HCT116 (cell line): ENCODE measurements around the gene CELF4. TPM values are rescaled to one million over a fixed set of nuclear protein-coding genes. Genes with fewer than 3 reads are reported as not detected.

Experiments used
- ATAC-seq: fragments of 200-7000 bp; cut with Tn5 transposase; 2 replicates; pipeline ENCODE4 v1.9.1; 2020; ENCODE audit warnings: mild to moderate bottlenecking, moderate library complexity
- BruUV-seq: library from RNA; stranded (reverse); fragments of 400-500 nt; replicated peaks from 2 replicates; lab custom pipeline; 2021; lab: Mats Ljungman, UMichigan
- CTCF ChIA-PET: fragments of 300-600 bp; sonication (Branson Sonifier 250); formaldehyde crosslinking; loops from one replicate; lab custom pipeline; 2021; ENCODE audit warnings: antibody characterized with exemption; lab: Charles Lee
- POLR2A ChIA-PET: fragments of 300-600, 350-600 bp; sonication (Branson Sonifier 250); formaldehyde crosslinking; loops from one replicate; lab custom pipeline; 2021; ENCODE audit warnings: antibody characterized with exemption; lab: Charles Lee
- RAD21 ChIA-PET, 2 experiments: fragments of 300-600 bp; sonication (Branson Sonifier 250); formaldehyde crosslinking; loops; one replicate each; lab custom pipeline; 2023; ENCODE audit warnings: low total read pairs in 2 of 2; ENCODE audit not compliant: uncharacterized antibody in 2 of 2, unreplicated experiment in 2 of 2, low non-redundant PET in 1 of 2; lab: Charles Lee
- DNase-seq: peaks from one replicate; pipeline ENCODE4 v3.0.0-alpha.2; 2010; ENCODE audit warnings: low read depth, low spot score
- H2AFZ ChIP-seq: fragments of 200-600 bp; shearing (Covaris generic), sonication (generic); 2 replicates; pipeline ENCODE4 v1.6.1; 2017; ENCODE audit warnings: low read depth, mixed run types, mixed read lengths, antibody characterized with exemption, low read length; ENCODE audit not compliant: poor library complexity, severe bottlenecking
- H3K27ac ChIP-seq: 2 replicates; pipeline ENCODE4 v1.5.1; 2012; ENCODE audit warnings: low read depth, low read length
- H3K27me3 ChIP-seq: fragments of 200-600 bp; sonication (generic); 2 replicates; pipeline ENCODE4 v1.6.1; 2016; ENCODE audit warnings: mixed run types, low read length, mixed read lengths; ENCODE audit not compliant: insufficient read depth
- H3K36me3 ChIP-seq, 2 experiments: fragments of 200-500 bp in 1 of 2; fragments of 200-600 bp in 1 of 2; sonication (Bioruptor generic) in 1 of 2; sonication (generic) in 1 of 2; 2 replicates each; pipeline versions ENCODE4 v1.5.1 to v1.6.1; 2014 to 2016; ENCODE audit warnings: low read length in 2 of 2, inconsistent platforms in 1 of 2, mixed read lengths in 1 of 2, mixed run types in 1 of 2; ENCODE audit not compliant: insufficient read depth in 2 of 2, control insufficient read depth in 1 of 2
- H3K4me1 ChIP-seq, 2 experiments: fragments of 200-600 bp in 1 of 2; sonication (generic) in 1 of 2; 2 replicates each; pipeline versions ENCODE4 v1.5.1 to v1.6.1; 2012 to 2017; ENCODE audit warnings: low read length in 2 of 2, inconsistent platforms in 1 of 2, mild to moderate bottlenecking in 1 of 2, mixed read lengths in 1 of 2, mixed run types in 1 of 2, moderate library complexity in 1 of 2; ENCODE audit not compliant: insufficient read depth in 2 of 2, control insufficient read depth in 1 of 2
- H3K4me2 ChIP-seq: fragments of 200-600 bp; sonication (generic); 2 replicates; pipeline ENCODE4 v1.6.1; 2017; ENCODE audit warnings: mixed run types, low read length, mixed read lengths
- H3K4me3 ChIP-seq, 2 experiments: fragments of 200-600 bp in 1 of 2; sonication (generic) in 1 of 2; replicated peaks in 1 of 2; 2 replicates each; pipeline ENCODE4 v1.5.1; 2011 to 2016; ENCODE audit warnings: low read length in 2 of 2, control low read depth in 1 of 2, low read depth in 1 of 2, mild to moderate bottlenecking in 1 of 2, mixed read lengths in 1 of 2, mixed run types in 1 of 2
- H3K79me2 ChIP-seq: fragments of 200-600 bp; sonication (generic); 2 replicates; pipeline ENCODE4 v1.6.1; 2017; ENCODE audit warnings: mild to moderate bottlenecking, mixed run types, low read length, moderate library complexity, mixed read lengths; ENCODE audit not compliant: insufficient read depth
- H3K9ac ChIP-seq: fragments of 200-600 bp; sonication (generic); 2 replicates; pipeline ENCODE4 v1.6.1; 2016; ENCODE audit warnings: low read length, mixed read lengths
- H3K9me2 ChIP-seq: fragments of 200-600 bp; sonication (generic), shearing (Covaris generic); 2 replicates; pipeline ENCODE4 v1.6.1; 2017; ENCODE audit warnings: mixed run types, mild to moderate bottlenecking, moderate library complexity; ENCODE audit not compliant: insufficient read depth
- H3K9me3 ChIP-seq, 2 experiments: fragments of 200-500 bp in 1 of 2; fragments of 200-600 bp in 1 of 2; sonication (Bioruptor generic) in 1 of 2; sonication (generic) in 1 of 2; 2 replicates each; pipeline ENCODE4 v1.6.1; 2014 to 2017; ENCODE audit warnings: low read length in 2 of 2, mixed read lengths in 2 of 2, inconsistent platforms in 1 of 2, low read depth in 1 of 2, mild to moderate bottlenecking in 1 of 2, mixed run types in 1 of 2, moderate library complexity in 1 of 2; ENCODE audit not compliant: control insufficient read depth in 1 of 2, insufficient read depth in 1 of 2
- H4K20me1 ChIP-seq: fragments of 200-600 bp; sonication (generic), shearing (Covaris generic); 2 replicates; pipeline ENCODE4 v1.6.1; 2017; ENCODE audit warnings: mixed run types, mild to moderate bottlenecking, moderate library complexity; ENCODE audit not compliant: insufficient read depth
- CBX3 ChIP-seq: IDR thresholded peaks from 2 replicates; pipeline ENCODE4 v1.6.1; 2012; ENCODE audit warnings: low read depth
- EZH2 ChIP-seq: fragments of 200-600 bp; sonication (generic); IDR thresholded peaks from 2 replicates; pipeline ENCODE4 v1.6.1; 2017; ENCODE audit warnings: antibody characterized with exemption, mixed run types
- EZH2phosphoT487 ChIP-seq: fragments of 200-600 bp; IDR thresholded peaks from 2 replicates; pipeline ENCODE4 v1.6.1; 2018; ENCODE audit warnings: antibody characterized with exemption, borderline replicate concordance
- JUND ChIP-seq: IDR thresholded peaks from 2 replicates; pipeline ENCODE4 v1.6.1; 2012
- TCF7L2 ChIP-seq: IDR thresholded peaks from 2 replicates; pipeline ENCODE4 v1.7.0; 2011; ENCODE audit warnings: borderline replicate concordance, inconsistent platforms; ENCODE audit not compliant: insufficient read depth, insufficient read length; ENCODE audit errors: extremely low read depth
- ZFX ChIP-seq: fragments of 450-650 bp; IDR thresholded peaks from 2 replicates; pipeline ENCODE4 v1.6.1; 2017
- intact Hi-C: fragments of 100-400 bp; cut with micrococcal nuclease; formaldehyde crosslinking; loops from 2 replicates; pipeline ENCODE4 v1.10.0; 2022
- total RNA-seq: library from RNA; stranded (reverse); gene quantifications from one replicate; pipeline ENCODE4 v1.2.1, GENCODE V29; 2021; ENCODE audit not compliant: unreplicated experiment
- TF ChIP-seq, protein P1 (sequence below), 3 experiments: fragments of 200-600 bp in 1 of 3; sonication (generic) in 1 of 3; IDR thresholded peaks in 2 of 3; conservative IDR thresholded peaks in 1 of 3; 2 replicates each; pipeline ENCODE4 v1.5.1; 2012 to 2017; ENCODE audit warnings: low read depth in 2 of 3, low read length in 2 of 3, antibody characterized with exemption in 1 of 3, borderline replicate concordance in 1 of 3, control low read depth in 1 of 3, mild to moderate bottlenecking in 1 of 3, mixed read lengths in 1 of 3, mixed run types in 1 of 3, moderate library complexity in 1 of 3; ENCODE audit not compliant: insufficient read depth in 1 of 3

The CELF4 gene
- total RNA-seq, 1 experiment from 2014 or later = not detected

DNA sequence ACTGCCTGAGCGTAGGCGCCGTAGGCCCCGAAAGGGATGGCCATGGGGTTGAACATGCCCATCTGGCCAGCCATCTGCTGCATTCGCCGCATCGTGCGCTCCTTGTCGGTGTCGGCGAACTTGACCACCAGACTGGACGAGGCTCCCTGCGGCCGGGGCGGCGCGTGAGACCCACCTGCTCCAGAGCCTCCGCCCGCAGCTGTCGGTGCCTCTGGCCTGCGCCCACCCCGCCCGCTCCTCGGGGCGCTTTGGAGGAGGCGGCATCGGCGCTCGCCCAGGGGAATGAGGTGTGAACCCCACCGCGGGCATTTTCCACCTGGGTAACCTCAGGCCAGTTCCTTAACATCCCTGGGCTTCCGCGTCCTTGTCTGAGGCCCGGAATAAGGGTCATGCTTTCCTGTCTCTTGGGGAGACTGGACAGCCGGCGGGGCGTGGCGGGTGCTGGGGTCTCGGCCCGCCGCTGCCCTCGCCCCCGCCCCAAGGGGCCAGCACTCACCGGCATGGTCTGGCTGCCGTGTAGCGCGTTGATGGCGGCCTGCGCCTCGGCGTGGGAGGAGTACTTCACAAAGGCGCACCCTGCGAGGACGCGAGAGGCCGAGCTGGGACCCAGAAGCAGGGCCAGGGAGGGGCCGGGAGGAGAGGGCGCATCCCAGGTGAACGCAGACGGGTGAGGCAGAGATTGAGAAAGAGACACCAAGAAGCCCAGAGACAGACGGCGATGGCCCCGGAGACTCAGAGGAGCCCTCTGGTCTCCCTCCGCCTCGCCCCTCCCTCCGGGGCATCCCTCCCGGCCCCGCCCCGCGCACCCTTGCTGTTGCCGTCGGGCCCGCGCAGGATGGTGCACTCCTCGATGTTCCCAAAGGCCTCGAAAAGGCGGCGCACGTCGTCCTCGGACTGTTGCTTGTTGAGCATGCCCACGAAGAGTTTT lies 291.0 kb downstream of the CELF4 start:
- no peaks in the 10 kb centered on the region for H3K9me2 ChIP-seq
- ATAC-seq (no peak), DNase-seq (no peak)
- TF ChIP-seq EZH2phosphoT487 (no peak), ZFX (no peak), CBX3 (no peak), EZH2 (no peak), JUND (no peak), TCF7L2 (no peak)
- TF ChIP-seq, protein P1, sequence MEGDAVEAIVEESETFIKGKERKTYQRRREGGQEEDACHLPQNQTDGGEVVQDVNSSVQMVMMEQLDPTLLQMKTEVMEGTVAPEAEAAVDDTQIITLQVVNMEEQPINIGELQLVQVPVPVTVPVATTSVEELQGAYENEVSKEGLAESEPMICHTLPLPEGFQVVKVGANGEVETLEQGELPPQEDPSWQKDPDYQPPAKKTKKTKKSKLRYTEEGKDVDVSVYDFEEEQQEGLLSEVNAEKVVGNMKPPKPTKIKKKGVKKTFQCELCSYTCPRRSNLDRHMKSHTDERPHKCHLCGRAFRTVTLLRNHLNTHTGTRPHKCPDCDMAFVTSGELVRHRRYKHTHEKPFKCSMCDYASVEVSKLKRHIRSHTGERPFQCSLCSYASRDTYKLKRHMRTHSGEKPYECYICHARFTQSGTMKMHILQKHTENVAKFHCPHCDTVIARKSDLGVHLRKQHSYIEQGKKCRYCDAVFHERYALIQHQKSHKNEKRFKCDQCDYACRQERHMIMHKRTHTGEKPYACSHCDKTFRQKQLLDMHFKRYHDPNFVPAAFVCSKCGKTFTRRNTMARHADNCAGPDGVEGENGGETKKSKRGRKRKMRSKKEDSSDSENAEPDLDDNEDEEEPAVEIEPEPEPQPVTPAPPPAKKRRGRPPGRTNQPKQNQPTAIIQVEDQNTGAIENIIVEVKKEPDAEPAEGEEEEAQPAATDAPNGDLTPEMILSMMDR (IDR thresholded peaks at IDR 0.05 in 2 of 3, conservative IDR thresholded peaks at IDR 0.05 in 1 of 3; ENCODE audit: borderline replicate concordance in 1 of 3, insufficient read depth in 1 of 3, low read depth in 2 of 3, low read length in 2 of 3) = no peak
- H3K4me3 ChIP-seq = no peak overlapping the region
- H3K27me3 ChIP-seq = peaks cover 18% of the 10 kb centered on the region
- CTCF ChIA-PET = no interaction called here
- intact Hi-C loops = no loop called here
- no peaks in the 10 kb centered on the region for H3K9me3 ChIP-seq
- H3K36me3 ChIP-seq = no peaks in the 10 kb centered on the region
- BruUV-seq = no TSS peak
- no peaks in the 10 kb centered on the region for H3K4me1 ChIP-seq
- no peak overlapping the region for H3K9ac ChIP-seq
- H3K27ac ChIP-seq = no peak overlapping the region
- H3K79me2 ChIP-seq = no peaks in the 10 kb centered on the region
- POLR2A ChIA-PET = no interaction called here
- no peak overlapping the region for H2AFZ ChIP-seq
- RAD21 ChIA-PET = no interaction called here
- H4K20me1 ChIP-seq = no peaks in the 10 kb centered on the region
- H3K4me2 ChIP-seq = no peak overlapping the region
